HG03378 (cell line): ENCODE measurements around the gene ZNF385B.

ENCODE experiments used
- ATAC-seq: cut with Tn5 transposase; IDR thresholded peaks from one replicate; pipeline ENCODE4 v1.9.1; 2021; ENCODE audit warnings: mild to moderate bottlenecking, moderate library complexity; ENCODE audit not compliant: unreplicated experiment

Gene ZNF385B

DNA sequence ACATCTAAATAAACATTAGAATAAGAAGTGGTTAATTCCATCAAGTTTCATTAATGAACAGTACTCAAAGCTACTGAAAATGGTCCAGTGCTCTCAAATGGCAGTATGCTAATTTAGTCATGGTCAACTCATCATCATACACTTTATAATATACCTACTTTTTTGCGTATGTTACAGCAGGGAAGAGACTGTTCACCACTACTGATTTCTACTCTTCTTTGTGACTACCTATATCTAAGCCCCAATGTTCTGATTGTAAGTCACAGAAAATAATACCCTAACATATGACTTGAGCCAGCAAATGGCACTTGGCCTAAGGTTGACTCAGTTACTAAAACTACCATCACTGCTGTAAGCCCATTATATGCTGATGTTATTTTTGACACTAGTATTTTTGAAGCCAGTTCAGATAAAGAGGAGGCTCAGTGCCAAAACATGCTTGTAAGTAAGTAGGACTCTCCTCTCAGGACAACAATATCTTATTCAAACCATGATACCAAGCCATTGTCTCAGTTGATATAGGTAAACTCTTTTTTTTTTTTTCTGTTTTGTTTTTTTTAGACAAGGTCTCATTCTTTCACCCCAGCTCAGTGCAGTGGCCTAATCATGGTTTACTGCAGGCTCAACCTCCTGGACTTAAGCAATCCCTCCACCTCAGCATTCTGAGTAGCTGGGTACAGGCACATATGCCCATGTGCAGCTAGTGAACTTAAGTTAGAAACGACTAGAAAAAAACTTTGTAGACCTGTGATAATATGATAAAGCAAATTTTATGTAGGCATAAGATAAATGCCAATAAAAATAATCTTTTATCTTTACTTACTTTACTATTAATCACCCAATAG lies 266.9 kb downstream of the ZNF385B start:
- no peak for ATAC-seq

DNA sequence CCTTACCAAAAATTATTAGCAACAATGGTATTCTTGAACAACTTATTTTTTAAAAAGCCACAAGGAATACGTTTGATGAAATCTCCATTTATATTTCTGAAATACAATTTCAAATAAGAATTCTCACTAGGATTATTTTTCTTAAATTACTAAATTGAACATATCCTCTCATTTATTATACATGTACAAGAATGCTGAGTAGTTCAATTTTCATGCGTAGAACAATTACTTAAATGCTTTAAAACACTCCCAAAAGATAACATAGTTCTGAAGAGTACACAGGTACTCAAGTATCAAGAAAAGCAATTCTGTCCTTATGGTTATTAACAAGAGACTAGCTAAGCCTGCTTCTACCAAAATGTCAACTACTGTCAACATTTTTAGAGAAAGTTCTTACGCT lies 268.1 kb downstream of the ZNF385B start:
- no peak for ATAC-seq

DNA sequence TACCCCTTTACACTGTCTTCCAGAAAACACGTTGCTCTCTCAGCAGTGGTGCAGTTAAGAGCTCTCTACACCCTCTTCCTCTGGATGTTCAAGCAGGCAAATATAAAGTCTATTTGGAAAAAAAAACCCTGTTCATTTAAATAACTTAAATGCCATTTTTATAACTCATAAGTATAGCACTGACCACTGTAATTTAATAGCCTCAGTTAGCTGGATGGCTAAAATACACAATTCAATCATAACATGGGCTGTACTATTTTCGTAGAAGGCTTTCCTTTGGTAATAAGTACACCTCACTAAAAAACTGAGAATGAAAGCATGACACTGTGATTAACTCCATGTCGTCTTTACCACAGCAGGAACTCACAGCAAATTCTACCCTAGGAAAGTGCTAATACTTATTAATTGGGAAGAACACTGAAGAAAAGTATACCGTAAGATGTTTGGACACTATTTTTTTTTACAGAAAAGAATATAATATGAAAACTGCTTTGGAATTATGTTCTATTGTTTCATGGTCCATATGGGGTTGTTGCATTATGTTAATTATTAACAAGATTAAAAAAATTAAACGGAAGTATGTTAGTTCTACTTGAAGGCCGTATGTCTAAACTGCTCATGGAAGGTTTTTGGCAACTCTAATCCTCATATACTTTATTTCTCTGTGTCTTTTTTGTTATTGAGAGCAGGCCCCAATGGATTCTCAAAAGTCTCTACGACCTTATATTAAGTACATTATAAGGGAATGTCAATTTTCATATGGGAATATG lies 269.1 kb downstream of the ZNF385B start:
- ATAC-seq = no peak

DNA sequence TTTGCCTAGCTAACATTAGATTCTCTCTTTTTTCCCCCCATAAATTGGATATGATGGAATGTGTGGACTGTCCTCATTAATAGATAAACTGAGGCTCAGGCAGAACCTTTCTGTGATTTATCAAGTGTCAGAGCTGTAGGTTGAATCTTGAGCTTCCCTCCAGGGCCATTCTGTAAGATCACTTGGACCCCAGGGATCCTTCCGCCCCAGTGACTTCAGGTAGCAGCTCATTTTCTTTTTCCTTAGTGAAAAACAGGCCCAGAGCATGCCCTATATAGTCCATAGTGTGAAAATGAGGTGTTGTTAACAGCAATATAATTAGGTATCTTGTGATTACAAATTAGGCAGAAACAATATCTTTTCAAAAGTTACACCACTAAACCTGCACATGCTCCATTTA lies 269.7 kb downstream of the ZNF385B start:
- ATAC-seq = no peak

DNA sequence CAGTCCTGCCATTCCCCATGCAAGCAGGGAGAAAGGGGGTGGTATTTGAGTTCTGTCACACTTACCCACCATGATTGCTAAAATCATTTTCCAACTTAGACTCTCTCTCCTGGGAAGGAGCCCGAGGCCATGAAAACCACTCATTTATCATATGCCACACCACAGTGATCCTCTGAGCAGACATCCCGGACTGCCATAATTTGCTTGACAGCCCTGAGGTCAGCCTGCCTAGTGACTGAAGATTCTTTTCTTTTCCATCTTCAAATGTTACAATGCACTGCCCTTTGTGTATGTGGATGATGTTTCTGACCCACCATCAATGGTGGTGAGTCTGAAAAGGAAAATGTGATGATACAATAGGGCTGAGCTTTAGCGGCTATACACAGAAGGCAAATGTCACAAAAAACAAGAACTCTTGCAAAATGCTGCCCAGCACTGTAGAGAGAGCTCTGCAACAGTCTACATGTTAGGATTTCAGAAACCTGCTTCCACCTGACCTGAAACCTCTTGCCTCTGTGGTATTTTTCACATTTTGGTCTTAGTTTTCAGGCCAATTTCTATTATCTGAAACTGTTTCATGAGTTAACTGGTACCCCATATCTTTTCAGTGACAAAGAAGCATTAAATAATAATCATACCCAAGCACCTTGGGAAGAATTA lies 272.8 kb downstream of the ZNF385B start:
- ATAC-seq = no peak

DNA sequence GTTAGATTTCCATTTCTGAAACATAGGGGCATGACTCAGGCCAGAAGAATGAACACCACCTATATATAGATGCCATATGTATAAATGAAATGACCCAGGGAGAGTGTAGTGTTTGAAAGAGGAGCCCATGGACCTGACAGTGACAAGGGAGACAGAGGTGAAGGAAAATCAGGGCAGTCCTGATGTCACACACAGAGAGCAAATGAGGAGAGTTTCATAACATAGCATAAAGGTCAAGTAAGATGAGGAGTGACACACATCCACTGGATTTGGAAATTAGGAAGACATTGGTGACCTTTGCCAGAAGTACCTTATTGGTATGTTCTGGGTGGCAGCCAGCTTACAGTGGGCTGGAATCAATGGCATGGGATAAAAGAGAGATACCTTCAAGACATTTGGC lies 276.7 kb downstream of the ZNF385B start:
- no peak for ATAC-seq

DNA sequence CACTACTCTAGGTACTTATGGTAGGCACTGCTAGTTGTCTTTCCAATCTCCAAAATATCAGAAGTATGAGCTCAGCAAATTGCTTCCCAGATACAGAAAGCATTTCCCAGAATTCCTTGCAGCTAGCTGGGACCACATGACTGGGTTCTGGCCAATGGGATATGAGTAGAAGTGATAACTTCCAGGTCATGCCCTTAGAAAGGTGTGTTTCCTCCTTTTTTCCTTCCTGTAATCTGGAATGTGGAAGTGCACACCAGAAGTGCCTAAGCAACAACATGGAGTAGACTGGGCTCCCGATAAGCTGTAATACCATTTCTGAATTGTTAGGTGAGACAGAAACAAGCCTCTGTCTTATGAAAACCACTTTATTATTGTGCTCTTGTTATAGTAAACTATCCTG lies 279.8 kb downstream of the ZNF385B start:
- ATAC-seq = no peak

DNA sequence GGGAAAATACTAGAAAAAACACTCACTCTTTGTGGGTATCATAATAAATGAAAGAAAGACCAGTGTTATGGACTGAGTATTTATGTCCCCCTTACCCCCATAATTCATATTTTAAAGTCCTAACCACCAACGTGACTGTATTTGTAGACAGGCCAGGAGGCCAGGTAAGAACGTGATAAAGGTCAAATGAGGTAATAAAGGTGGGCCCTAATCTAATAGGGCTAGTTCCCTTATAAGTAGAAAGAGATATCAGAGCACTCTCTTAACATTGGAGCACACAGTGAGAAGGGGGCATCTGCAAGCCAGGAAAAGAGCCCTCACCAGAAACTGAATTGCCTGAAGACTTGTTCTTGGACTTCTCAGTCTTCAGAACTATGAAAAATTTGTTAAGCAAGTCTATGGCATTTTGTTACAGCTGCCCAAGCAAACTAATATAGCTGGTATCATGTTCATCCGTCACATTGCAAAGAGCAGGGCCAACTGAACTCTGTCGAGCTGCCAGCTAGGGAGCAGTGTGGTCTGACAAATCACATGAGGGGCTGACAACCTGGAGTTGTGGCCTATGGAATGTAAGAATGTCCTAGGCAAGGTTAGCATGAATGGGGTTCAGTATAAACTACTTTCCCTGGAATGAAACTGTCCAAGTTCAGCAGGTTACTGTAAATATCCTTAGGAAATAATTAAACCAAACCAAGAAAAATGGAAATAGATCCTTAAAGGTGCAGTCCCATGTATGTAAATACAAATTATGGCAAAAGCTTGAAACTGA lies 280.9 kb downstream of the ZNF385B start:
- ATAC-seq = no peak

DNA sequence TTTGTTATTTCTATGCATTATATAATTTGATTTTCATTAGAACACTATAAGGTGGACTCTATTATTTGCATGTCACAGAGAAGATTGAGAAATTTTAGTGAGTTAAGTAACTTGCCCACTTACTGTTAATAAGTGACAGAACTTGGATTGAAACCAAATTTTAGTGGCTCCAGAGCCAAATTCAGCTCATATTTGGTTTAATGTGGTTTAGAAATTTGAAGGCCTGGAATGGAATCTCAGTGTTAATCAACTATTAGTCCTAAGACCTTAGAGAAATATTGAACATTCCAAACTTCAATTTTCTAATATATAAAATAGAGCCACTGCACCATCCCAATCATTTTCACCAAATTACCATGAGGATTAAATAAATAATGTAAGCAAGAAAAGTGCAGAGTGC lies 281.6 kb downstream of the ZNF385B start:
- ATAC-seq = no peak

DNA sequence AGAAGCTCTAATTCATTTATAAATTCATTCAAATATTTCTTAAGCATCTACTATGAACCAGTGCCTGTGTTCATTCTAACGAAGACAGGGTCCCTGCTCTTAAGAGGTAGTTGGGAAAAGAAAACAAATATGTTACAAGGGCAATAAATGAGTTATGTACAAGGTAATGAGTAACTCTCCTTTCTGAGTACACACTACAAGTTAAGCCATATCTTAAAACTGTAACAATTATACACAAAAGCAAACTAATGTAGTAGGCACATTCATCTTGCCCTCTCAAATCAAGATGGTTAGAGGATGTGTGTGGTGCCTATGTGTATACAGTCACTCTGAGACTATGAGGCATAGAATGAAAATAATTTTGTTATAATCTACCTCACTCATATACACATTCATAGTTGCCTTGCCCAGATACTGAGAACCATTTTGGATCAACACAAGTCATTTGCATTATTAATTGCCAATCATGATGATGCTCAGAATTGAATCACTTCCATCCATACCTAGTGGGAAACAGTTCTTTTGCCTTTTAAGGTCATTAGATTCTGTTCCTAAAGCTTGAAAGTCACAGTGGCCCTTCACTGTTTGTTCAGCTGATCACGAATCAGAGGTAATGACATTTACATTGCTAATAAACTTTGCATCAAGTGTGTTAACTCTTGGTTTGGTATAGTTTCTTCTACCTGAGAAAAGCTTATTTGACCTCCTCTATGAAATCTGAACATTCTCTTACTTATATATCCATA lies 283.1 kb downstream of the ZNF385B start:
- ATAC-seq = no peak

DNA sequence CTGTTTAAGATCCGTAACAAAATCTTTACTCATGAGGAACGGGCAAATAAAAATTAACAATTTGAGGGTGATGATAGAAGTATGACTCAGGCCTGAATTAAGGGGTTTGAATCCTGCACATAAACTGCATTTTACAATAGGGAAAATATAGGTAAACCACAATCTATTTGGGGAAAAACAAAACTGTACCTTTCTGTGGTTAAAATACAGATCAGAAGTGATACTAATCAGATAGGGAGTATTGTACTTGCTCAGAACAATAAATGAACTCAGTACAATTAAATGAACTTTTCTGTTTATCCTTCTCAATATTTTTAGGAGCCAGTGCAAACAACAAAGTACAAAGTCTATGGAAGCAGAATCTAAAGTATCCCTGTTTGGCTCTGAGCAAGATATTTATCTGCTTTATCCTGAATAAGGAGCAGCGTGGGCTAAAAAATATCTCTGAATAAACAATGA lies 287.3 kb downstream of the ZNF385B start:
- ATAC-seq = no peak

DNA sequence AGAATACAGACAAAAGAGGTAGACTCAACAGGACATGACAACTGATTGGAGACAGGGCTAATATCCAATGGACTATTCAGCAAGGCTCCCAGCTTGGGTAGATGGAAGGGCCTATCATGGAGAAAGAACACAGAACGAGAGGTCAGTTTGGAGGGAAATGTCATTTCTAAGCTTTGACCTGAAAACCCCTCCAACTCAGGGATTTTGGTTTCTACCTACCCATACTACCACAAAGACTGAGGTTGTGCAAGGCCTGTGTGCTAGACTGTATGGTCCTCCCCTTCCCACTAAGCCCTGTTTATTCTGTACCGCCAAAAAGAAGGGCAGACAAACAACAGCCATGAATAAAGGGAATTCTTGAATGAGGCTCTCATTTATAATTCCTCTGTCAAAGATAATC lies 288.9 kb downstream of the ZNF385B start:
- no peak for ATAC-seq

DNA sequence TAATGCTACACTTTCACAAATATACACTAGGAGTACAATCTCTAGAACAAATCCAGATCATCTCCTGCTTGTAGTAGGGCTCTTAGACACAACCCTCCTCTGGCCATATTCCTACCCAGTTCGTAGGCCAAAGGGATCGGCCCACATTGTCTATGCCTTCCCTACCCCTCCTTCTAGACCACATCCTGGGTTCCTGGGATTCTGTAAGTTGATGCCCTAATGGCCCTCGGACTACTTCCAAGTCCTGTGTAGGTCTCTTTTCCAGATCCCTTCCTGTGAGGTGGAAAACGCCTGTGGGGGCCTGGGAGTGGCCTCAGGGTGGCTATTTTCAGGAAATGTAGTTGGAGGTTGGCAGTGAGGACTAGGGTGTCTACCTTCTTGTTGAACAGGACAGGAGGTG lies 289.7 kb downstream of the ZNF385B start:
- no peak for ATAC-seq

DNA sequence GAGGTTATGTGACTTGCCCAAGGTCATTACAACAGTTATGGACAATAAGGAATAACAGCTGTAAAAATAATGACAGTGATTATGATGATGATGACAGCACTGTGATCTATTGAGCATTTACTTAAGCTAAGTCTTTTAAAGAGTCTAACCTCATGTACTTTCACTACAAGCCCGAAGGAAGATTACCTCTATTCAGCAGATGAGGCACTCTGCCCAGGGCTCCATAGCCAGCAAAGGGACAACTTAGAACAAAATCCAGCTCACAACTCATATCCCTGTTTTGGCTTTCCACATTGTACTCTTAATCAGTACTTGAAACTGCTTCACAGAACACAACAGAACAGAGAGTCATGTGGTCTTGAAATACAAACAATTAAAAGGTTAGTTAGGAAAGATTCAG lies 290.2 kb downstream of the ZNF385B start:
- ATAC-seq = no peak

DNA sequence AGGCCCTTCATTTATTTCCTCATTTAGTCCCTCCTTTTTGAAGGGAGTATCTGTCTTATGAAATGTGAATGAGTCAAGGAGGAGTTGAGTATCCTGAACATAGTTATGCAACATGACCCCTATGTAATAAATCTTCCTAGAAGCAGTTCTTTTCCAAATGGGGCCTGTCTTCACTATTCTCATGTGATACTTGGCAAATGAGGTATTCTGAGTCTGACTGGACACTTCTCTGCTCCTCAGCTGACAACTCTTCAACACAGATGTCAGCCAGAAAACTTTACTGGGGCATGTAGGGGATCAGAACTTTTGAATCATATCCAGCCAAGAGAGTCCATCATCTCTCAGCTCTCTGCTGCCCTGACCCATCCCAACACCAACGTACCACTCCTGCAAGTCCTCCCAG lies 291.6 kb downstream of the ZNF385B start:
- ATAC-seq = no peak

DNA sequence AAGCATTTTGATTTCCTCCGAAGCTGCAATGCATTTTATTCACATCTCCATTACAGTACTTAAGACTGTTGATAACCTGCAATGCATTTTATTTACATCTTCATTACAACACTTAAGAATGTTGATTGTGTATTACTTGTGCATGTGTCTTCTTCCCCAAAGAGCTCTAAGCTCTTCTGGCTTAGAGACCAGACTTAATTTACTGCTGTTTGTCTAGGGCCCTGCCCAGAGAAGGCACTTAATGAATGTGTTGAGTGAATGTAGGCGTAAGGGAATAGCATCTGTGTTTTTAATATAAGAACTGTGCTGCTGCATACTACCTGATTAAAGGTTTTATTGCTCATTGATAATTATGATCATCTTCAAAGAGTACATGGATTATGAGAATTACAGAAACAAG lies 295.6 kb downstream of the ZNF385B start:
- no peak for ATAC-seq

DNA sequence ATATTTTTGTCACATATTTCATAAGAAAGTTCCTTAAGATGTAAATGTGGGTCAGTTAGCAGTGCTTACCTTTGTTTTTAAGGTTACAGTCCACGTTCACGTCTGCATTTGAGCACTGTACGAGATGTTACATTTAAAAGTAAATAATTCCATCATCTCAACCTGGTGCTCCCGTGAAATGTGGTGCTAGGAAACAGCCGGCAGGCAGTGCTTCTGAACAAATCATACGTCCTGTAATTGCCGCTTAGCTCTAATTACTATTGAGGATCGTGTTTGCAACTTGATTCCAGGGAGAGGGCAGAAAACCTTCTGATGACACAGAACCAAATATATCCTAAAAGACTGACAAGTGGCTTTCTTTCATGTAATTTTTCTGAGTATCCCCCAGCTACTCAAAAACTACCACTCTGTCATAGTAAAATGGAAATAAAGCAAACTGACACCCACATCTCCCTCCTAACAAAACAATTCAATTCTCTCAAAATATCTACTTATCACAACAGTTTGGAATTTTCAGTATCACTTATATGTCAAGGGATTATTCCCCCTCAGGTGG lies 299.0 kb downstream of the ZNF385B start:
- no peak for ATAC-seq

DNA sequence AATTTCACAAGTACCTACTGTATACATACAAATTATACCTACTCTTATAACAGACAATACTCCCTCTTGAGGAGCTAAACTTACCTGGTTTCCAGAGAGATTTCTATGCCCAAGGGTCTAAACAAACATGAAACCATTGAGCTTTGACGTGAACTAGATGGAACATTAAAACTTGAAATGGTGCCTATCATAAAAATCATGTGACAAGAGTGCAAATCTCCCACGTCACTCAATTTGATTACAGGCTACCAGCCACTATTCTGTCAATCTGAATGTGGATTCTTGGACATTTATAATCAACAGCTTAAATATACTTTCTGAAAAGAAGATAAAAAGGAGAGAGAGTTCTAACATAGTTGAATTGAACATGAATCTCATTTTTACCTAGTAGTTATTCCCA lies 299.7 kb downstream of the ZNF385B start:
- no peak for ATAC-seq

DNA sequence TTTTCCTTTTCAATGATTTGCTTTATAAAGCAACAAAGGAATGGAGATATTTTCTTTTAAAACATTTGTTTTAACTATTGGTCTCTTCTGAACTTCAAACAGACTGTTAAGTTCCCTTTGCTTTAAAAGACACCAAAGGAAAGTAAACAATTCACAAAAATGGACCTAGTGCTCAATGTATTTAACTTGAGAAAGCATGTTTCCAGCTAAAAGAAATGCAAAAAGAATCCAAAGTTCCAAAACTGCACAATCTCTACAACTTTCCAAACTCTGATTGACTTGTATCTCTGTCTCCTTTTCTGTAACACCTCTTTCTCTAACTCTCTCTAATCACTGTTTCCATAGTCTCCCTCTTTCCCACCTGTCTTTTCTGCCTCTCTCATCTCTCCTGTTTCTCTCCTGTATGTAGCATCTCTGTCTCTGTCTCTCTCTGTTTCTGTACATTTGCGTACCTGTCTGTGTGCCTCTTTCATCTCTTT lies 301.1 kb downstream of the ZNF385B start:
- ATAC-seq = no peak
